Limb (tissue), 2 donors: ENCODE measurements around the gene CH25H.

ENCODE experiments used
- DNase-seq, 2 donors: peaks; one replicate each; pipeline ENCODE4 v3.0.0-alpha.2; 2016; ENCODE audit errors: extremely low spot score in 2 of 2

CH25H gene

GRCh38 chr10:89156161-89156835 is 50.8 kb downstream of the CH25H start:
- DNase-seq: no peak
